HEK293 (cell line): Measurements from ENCODE around the gene PCDH15.

ENCODE experiments used
- CTCF ChIA-PET: fragments of 350-600 bp; formaldehyde crosslinking; extraction: SDS; loops from one replicate; lab custom pipeline; 2021; ENCODE audit warnings: antibody characterized with exemption; lab: Yijun Ruan, JAX
- POLR2A ChIA-PET: fragments of 300-600 bp; formaldehyde crosslinking; extraction: SDS; loops from one replicate; lab custom pipeline; 2020; ENCODE audit warnings: antibody characterized with exemption, inconsistent platforms; lab: Yijun Ruan, JAX
- H3K27ac ChIP-seq: fragments of 200-500 bp; sonication (Bioruptor generic); 2 replicates; pipeline ENCODE4 v1.5.1; 2014; ENCODE audit warnings: low read depth, low read length, control low read depth, inconsistent platforms; ENCODE audit errors: extremely low read depth
- H3K36me3 ChIP-seq, 2 experiments: fragments of 200-500 bp in 1 of 2; sonication (Bioruptor generic) in 1 of 2; 1 replicate in 1 of 2; 2 replicates in 1 of 2; pipeline ENCODE4 v1.5.1; 2014 to 2017; ENCODE audit warnings: inconsistent platforms in 2 of 2, low read length in 2 of 2; ENCODE audit not compliant: control insufficient read depth in 2 of 2, insufficient read depth in 1 of 2
- H3K4me1 ChIP-seq: fragments of 200-500 bp; sonication (Bioruptor generic); 2 replicates; pipeline ENCODE4 v1.5.1; 2014; ENCODE audit warnings: mild to moderate bottlenecking, low read length, inconsistent platforms; ENCODE audit not compliant: control insufficient read depth, insufficient read depth
- H3K4me3 ChIP-seq: 2 replicates; pipeline ENCODE4 v1.5.1; 2011; ENCODE audit warnings: low read depth, mild to moderate bottlenecking, control low read depth, low read length, moderate library complexity
- H3K9me3 ChIP-seq: fragments of 200-500 bp; sonication (Bioruptor generic); 2 replicates; pipeline ENCODE4 v1.5.1; 2014; ENCODE audit warnings: low read depth, low read length, inconsistent platforms; ENCODE audit not compliant: control insufficient read depth, insufficient read depth
- EGR2 ChIP-seq: fragments of 450-650 bp; formaldehyde crosslinking; IDR thresholded peaks from 2 replicates; pipeline ENCODE4 v1.5.1; 2016; ENCODE audit warnings: low read depth, missing biosample characterization, missing genetic modification characterization
- OSR2 ChIP-seq: fragments of 450-650 bp; formaldehyde crosslinking; IDR thresholded peaks from 2 replicates; pipeline ENCODE4 v1.5.1; 2016; ENCODE audit warnings: missing biosample characterization, missing genetic modification characterization
- YY1 ChIP-seq: fragments of 450-650 bp; formaldehyde crosslinking; IDR thresholded peaks from 2 replicates; pipeline ENCODE4 v1.5.1; 2018; ENCODE audit warnings: missing biosample characterization, missing genetic modification characterization
- ZNF132 ChIP-seq: fragments of 450-650 bp; formaldehyde crosslinking; IDR thresholded peaks from 2 replicates; pipeline ENCODE4 v1.5.1; 2017; ENCODE audit warnings: missing biosample characterization, missing genetic modification characterization, borderline replicate concordance
- ZNF157 ChIP-seq: fragments of 450-650 bp; formaldehyde crosslinking; IDR thresholded peaks from 2 replicates; pipeline ENCODE4 v1.5.1; 2016; ENCODE audit warnings: missing biosample characterization, missing genetic modification characterization
- ZNF175 ChIP-seq: fragments of 450-650 bp; formaldehyde crosslinking; IDR thresholded peaks from 2 replicates; pipeline ENCODE4 v1.5.1; 2016; ENCODE audit warnings: missing biosample characterization, missing genetic modification characterization
- ZNF19 ChIP-seq: fragments of 450-650 bp; formaldehyde crosslinking; IDR thresholded peaks from 2 replicates; pipeline ENCODE4; 2016; ENCODE audit warnings: missing biosample characterization, missing genetic modification characterization, low read depth
- ZNF513 ChIP-seq: fragments of 450-650 bp; IDR thresholded peaks from 2 replicates; pipeline ENCODE4 v1.5.1; 2018; ENCODE audit warnings: missing biosample characterization, missing genetic modification characterization
- ZNF518A ChIP-seq: fragments of 450-650 bp; formaldehyde crosslinking; conservative IDR thresholded peaks from 2 replicates; pipeline ENCODE4 v1.5.1; 2016; ENCODE audit warnings: low read depth, missing biosample characterization, missing genetic modification characterization
- ZNF692 ChIP-seq: fragments of 450-650 bp; formaldehyde crosslinking; IDR thresholded peaks from 2 replicates; pipeline ENCODE4 v1.5.1; 2016; ENCODE audit warnings: missing biosample characterization, missing genetic modification characterization
- ZNF704 ChIP-seq: fragments of 450-650 bp; formaldehyde crosslinking; IDR thresholded peaks from 2 replicates; pipeline ENCODE4 v1.5.1; 2016; ENCODE audit warnings: missing biosample characterization, missing genetic modification characterization
- TF ChIP-seq, protein P1 (sequence below): fragments of 450-650 bp; formaldehyde crosslinking; IDR thresholded peaks from 2 replicates; pipeline ENCODE4 v1.5.1; 2016; ENCODE audit warnings: missing biosample characterization, missing genetic modification characterization

PCDH15 gene

DNA sequence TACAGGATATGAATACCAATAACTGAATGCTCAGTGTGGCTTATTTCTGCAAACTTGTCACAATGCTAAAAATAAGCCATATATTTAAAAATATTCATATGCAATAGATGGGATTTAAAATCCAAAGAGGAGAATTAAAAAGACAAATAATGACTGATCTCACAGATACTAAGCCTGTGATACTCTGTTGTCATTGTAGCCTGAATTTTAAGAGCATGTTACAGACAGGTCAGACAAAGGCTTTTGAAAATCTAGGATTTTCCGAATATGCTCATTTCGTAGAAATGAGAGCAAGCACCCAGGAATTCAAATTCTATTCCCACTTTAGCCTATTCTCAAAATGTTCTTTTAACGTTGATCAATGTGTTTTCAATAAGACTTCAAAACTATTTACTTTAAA, 269.7 kb downstream of the PCDH15 start (continued):
- no peak for TF ChIP-seq ZNF692 (tag by site-specific recombination)
- TF ChIP-seq ZNF175 = no peak

- no peaks in the 10 kb centered on the region for H3K36me3 ChIP-seq
- no peak overlapping the region for H3K27ac ChIP-seq
- H3K9me3 ChIP-seq = no peaks in the 10 kb centered on the region
- CTCF ChIA-PET = no interaction called here
- TF ChIP-seq EGR2 = no peak
- no peak for TF ChIP-seq ZNF132 (tag by site-specific recombination)
- TF ChIP-seq ZNF692 (tag by site-specific recombination) = no peak
- no peak for TF ChIP-seq YY1 (tag by site-specific recombination)
- TF ChIP-seq, protein P1, sequence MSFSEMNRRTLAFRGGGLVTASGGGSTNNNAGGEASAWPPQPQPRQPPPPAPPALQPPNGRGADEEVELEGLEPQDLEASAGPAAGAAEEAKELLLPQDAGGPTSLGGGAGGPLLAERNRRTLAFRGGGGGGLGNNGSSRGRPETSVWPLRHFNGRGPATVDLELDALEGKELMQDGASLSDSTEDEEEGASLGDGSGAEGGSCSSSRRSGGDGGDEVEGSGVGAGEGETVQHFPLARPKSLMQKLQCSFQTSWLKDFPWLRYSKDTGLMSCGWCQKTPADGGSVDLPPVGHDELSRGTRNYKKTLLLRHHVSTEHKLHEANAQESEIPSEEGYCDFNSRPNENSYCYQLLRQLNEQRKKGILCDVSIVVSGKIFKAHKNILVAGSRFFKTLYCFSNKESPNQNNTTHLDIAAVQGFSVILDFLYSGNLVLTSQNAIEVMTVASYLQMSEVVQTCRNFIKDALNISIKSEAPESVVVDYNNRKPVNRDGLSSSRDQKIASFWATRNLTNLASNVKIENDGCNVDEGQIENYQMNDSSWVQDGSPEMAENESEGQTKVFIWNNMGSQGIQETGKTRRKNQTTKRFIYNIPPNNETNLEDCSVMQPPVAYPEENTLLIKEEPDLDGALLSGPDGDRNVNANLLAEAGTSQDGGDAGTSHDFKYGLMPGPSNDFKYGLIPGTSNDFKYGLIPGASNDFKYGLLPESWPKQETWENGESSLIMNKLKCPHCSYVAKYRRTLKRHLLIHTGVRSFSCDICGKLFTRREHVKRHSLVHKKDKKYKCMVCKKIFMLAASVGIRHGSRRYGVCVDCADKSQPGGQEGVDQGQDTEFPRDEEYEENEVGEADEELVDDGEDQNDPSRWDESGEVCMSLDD (tag by site-specific recombination) = no peak
- no peak for TF ChIP-seq ZNF157 (tag by site-specific recombination)
- TF ChIP-seq ZNF704 = no peak
- TF ChIP-seq ZNF518A (tag by site-specific recombination) = no peak
- TF ChIP-seq ZNF513 = no peak
- TF ChIP-seq ZNF19 = no peak
- no peak for TF ChIP-seq OSR2 (tag by site-specific recombination)
- no peak overlapping the region for H3K4me3 ChIP-seq
- POLR2A ChIA-PET = no interaction called here
- no peaks in the 10 kb centered on the region for H3K4me1 ChIP-seq
Measured at GRCh38 chr10:54530299-54530698, 270.7 kb downstream of the PCDH15 start.
